Gastroesophageal sphincter (tissue), 3 donors: ENCODE results near the gene JAKMIP2.

ENCODE experiments used
- EP300 ChIP-seq: sonication (generic); formaldehyde crosslinking; IDR thresholded peaks from one replicate; pipeline ENCODE4 v1.6.1; 2017; ENCODE audit warnings: antibody characterized with exemption, mild to moderate bottlenecking
- POLR2A ChIP-seq, 2 donors: fragments of 450-650 bp; IDR thresholded peaks; one replicate each; pipeline ENCODE4 v1.6.1; 2017; ENCODE audit warnings: antibody characterized with exemption in 2 of 2, mild to moderate bottlenecking in 2 of 2, moderate library complexity in 1 of 2
- TF ChIP-seq, protein P1 (sequence below), 4 experiments: fragments of 200-600 bp in 2 of 4; fragments of 450-650 bp in 2 of 4; sonication (generic) in 1 of 4; IDR thresholded peaks; one replicate each; pipeline ENCODE4 v1.5.1; 2017 to 2019; ENCODE audit warnings: antibody characterized with exemption in 4 of 4, mild to moderate bottlenecking in 2 of 4, moderate library complexity in 2 of 4

DNA sequence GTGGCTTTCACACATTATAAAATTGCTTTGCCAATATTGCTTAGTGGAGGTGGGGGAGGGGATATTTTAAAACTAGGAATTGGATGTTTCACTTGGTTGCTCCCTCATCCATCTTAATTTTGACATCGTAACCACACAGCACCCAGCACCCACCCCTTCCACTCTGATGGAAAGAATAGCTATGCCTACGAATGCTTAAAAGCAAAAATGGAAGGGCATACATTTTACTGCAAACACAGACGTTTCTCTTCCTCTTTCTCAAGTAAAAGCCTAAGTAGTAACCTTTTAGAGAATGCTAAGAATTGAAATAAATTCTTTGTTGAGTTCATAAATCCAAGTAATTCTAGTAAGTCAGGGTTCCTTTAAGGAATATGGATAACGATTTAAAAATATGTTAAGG is 69.9 kb downstream of the JAKMIP2 start:
- TF ChIP-seq POLR2A (IDR thresholded peaks at IDR 0.05) (no peak), EP300 (no peak)
- TF ChIP-seq, protein P1, sequence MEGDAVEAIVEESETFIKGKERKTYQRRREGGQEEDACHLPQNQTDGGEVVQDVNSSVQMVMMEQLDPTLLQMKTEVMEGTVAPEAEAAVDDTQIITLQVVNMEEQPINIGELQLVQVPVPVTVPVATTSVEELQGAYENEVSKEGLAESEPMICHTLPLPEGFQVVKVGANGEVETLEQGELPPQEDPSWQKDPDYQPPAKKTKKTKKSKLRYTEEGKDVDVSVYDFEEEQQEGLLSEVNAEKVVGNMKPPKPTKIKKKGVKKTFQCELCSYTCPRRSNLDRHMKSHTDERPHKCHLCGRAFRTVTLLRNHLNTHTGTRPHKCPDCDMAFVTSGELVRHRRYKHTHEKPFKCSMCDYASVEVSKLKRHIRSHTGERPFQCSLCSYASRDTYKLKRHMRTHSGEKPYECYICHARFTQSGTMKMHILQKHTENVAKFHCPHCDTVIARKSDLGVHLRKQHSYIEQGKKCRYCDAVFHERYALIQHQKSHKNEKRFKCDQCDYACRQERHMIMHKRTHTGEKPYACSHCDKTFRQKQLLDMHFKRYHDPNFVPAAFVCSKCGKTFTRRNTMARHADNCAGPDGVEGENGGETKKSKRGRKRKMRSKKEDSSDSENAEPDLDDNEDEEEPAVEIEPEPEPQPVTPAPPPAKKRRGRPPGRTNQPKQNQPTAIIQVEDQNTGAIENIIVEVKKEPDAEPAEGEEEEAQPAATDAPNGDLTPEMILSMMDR (IDR thresholded peaks at IDR 0.05): no peak
